Adipocyte (in vitro differentiated cells): ENCODE measurements around the gene STK11.

ENCODE experiments used
- DNase-seq: peaks from one replicate; pipeline ENCODE4 v3.0.0-alpha.2; 2015; ENCODE audit warnings: low read depth
- H3K27me3 ChIP-seq: replicated peaks from 2 replicates; pipeline ENCODE4 v1.7.0; 2013; ENCODE audit warnings: mild to moderate bottlenecking, low read length, moderate library complexity; ENCODE audit not compliant: control insufficient read depth, insufficient read depth
- H3K36me3 ChIP-seq: 2 replicates; pipeline ENCODE4 v1.7.0; 2013; ENCODE audit warnings: low read length, mild to moderate bottlenecking, moderate library complexity; ENCODE audit not compliant: control insufficient read depth, insufficient read depth, severe bottlenecking
- H3K4me1 ChIP-seq: 2 replicates; pipeline ENCODE4 v1.7.0; 2013; ENCODE audit warnings: mild to moderate bottlenecking, low read length, moderate library complexity; ENCODE audit not compliant: control insufficient read depth, insufficient read depth
- H3K4me3 ChIP-seq: 2 replicates; pipeline ENCODE4 v1.7.0; 2013; ENCODE audit warnings: mild to moderate bottlenecking, low read length, moderate library complexity
- H3K9ac ChIP-seq: 2 replicates; pipeline ENCODE4 v1.7.0; 2013; ENCODE audit warnings: mild to moderate bottlenecking, low read length, moderate library complexity
- H3K9me3 ChIP-seq: 2 replicates; pipeline ENCODE4 v1.7.0; 2013; ENCODE audit warnings: mild to moderate bottlenecking, low read length, moderate library complexity; ENCODE audit not compliant: control insufficient read depth

STK11 gene

GRCh38 chr19:1258707-1259205 is 53.2 kb downstream of the STK11 start:
- Histone ChIP-seq H3K9me3 (no peaks in the 10 kb centered on the region), H3K27me3 (no peaks in the 10 kb centered on the region), H3K4me1 (peaks cover 68% of the 10 kb centered on the region), H3K4me3 (peak overlapping the region; percentile 15), H3K9ac (peak overlapping the region; percentile 55), H3K36me3 (peaks cover 48% of the 10 kb centered on the region)
- DNase-seq, result no peak

GRCh38 chr19:1259206-1259875 is 53.8 kb downstream of the STK11 start:
- peak; percentile 52 for DNase-seq
- H3K36me3 ChIP-seq, result peaks cover 42% of the 10 kb centered on the region
- H3K9me3 ChIP-seq, result no peaks in the 10 kb centered on the region
- peaks cover 62% of the 10 kb centered on the region for H3K4me1 ChIP-seq
- H3K27me3 ChIP-seq, result no peaks in the 10 kb centered on the region
- peak overlapping the region; percentile 55 for H3K9ac ChIP-seq
- H3K4me3 ChIP-seq, result peak overlapping the region; percentile 15

- no peak for DNase-seq
- H3K4me1 ChIP-seq, result peaks cover 58% of the 10 kb centered on the region
- H3K27me3 ChIP-seq, result no peaks in the 10 kb centered on the region
- H3K4me3 ChIP-seq, result no peak overlapping the region
- no peaks in the 10 kb centered on the region for H3K9me3 ChIP-seq
- peaks cover 34% of the 10 kb centered on the region for H3K36me3 ChIP-seq
- peak overlapping the region; percentile 55 for H3K9ac ChIP-seq
Measured at GRCh38 chr19:1259876-1260748, 54.5 kb downstream of the STK11 start.

DNA sequence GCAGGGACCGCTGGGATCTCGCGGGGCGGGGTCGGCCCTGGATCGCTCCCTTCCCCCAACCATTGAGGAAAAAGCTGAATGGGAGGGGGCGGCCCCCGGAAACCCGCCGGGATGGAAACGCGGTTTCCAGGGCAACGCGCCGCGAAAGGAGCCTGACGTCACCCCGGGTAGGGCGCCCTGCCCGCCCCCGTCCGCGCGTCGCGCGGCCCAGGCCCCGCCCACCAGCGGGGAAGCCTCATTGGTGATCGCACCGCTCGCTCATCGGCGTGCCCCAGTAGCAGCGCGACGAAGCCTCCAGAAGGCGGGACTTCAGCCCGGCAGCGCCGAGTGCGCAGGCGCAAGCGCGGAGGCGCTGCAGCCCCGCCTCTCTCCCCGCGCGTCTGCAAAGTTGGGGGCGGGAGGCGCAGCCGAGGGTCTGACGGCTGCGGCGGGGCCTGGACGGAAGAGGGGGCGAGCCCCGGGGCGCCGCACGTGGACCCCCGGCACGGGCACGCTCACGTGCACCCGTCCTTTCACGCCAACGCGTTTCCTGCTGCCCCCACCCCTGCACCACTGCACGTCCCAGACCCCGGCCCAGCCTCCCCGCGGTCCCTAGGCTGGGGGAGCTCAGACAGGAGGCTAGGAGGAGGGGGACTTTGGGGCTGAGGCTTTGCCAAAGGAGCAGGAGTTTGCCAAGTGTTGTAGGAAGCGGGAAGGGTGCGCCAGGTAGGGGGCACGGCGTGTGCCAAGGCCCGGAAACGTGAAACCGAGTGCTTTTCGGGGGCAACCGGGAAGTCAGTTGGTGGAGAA is 55.4 kb downstream of the STK11 start:
- H3K4me1 ChIP-seq, result peaks cover 56% of the 10 kb centered on the region
- H3K36me3 ChIP-seq, result peaks cover 26% of the 10 kb centered on the region
- H3K27me3 ChIP-seq, result no peaks in the 10 kb centered on the region
- DNase-seq, result peak; percentile 99
- H3K4me3 ChIP-seq, result peak overlapping the region; percentile 83
- H3K9ac ChIP-seq, result peak overlapping the region; percentile 90
- H3K9me3 ChIP-seq, result no peaks in the 10 kb centered on the region

DNA sequence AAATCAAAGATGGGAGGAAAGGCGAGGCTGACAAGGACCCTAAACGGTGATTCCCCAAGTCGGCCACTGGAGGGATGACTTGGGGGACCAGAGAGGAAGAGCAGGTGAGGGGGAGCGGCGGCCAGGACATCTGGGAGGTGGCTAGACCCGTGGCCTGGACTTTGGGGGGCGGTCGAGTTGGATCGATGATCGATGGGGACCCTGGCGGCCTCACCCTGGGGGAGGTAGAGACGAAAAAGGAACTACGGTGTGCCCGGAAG is 55.9 kb downstream of the STK11 start:
- Histone ChIP-seq H3K4me1 (peaks cover 59% of the 10 kb centered on the region), H3K9me3 (no peaks in the 10 kb centered on the region), H3K4me3 (peak overlapping the region; percentile 83), H3K9ac (peak overlapping the region; percentile 90), H3K27me3 (no peaks in the 10 kb centered on the region), H3K36me3 (peaks cover 21% of the 10 kb centered on the region)
- peak; percentile 39 for DNase-seq

GRCh38 chr19:1261798-1262622 is 56.4 kb downstream of the STK11 start:
- H3K27me3 ChIP-seq, result no peaks in the 10 kb centered on the region
- no peaks in the 10 kb centered on the region for H3K9me3 ChIP-seq
- H3K36me3 ChIP-seq, result peaks cover 16% of the 10 kb centered on the region
- peak overlapping the region; percentile 90 for H3K9ac ChIP-seq
- H3K4me1 ChIP-seq, result peaks cover 55% of the 10 kb centered on the region
- peak overlapping the region; percentile 83 for H3K4me3 ChIP-seq
- peak; percentile 64 for DNase-seq

DNA sequence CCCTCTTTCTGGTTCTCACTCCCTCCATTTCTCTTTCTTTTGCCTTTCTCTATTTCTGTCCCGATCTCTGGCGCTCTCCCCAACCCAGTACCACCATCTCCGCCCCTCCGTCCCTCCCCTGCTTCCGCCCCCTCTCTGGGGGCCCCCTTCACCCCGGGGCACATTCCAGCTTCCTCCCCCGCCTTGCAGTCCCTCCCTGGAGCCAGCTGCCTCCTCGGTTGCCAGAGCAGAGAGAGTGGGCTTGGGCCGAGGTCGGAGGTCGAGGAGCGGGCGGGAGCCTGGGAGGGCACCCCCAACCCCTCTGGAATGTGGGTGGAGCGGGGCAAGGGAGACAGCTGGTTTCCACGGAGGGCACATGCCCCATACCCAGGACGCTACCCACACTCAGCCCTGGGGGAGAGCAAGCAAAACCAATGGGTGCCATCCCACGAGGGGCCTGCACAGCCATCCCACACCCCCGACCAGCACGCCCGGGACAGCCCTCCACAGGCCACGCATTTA is 57.1 kb downstream of the STK11 start:
- no peaks in the 10 kb centered on the region for H3K27me3 ChIP-seq
- DNase-seq, result peak; percentile 61
- H3K9ac ChIP-seq, result peak overlapping the region; percentile 90
- H3K4me1 ChIP-seq, result peaks cover 55% of the 10 kb centered on the region
- H3K9me3 ChIP-seq, result no peaks in the 10 kb centered on the region
- H3K36me3 ChIP-seq, result peaks cover 9% of the 10 kb centered on the region
- no peak overlapping the region for H3K4me3 ChIP-seq

DNA sequence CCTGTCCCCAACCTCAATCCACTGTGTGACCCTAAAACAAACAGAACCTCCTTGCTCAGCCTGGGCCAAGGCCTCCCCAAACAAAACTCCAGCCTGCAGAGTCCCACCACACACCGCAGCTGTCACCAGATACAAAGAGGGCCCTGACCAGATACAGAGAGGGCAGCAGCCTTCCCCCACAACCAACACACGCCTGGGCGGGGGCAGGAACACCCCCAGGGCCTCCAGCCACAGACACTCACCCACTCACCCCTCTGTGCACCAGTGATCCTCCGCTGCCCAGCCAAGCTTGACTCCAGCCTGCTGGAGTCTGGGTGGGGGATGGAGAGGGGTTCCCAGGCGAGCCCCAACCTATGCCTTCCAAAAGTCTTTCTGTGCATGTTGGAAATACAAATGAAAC is 57.6 kb downstream of the STK11 start:
- Histone ChIP-seq H3K9me3 (no peaks in the 10 kb centered on the region), H3K4me1 (peaks cover 55% of the 10 kb centered on the region), H3K4me3 (no peak overlapping the region), H3K9ac (no peak overlapping the region), H3K36me3 (peaks cover 4% of the 10 kb centered on the region), H3K27me3 (no peaks in the 10 kb centered on the region)
- no peak for DNase-seq

DNA sequence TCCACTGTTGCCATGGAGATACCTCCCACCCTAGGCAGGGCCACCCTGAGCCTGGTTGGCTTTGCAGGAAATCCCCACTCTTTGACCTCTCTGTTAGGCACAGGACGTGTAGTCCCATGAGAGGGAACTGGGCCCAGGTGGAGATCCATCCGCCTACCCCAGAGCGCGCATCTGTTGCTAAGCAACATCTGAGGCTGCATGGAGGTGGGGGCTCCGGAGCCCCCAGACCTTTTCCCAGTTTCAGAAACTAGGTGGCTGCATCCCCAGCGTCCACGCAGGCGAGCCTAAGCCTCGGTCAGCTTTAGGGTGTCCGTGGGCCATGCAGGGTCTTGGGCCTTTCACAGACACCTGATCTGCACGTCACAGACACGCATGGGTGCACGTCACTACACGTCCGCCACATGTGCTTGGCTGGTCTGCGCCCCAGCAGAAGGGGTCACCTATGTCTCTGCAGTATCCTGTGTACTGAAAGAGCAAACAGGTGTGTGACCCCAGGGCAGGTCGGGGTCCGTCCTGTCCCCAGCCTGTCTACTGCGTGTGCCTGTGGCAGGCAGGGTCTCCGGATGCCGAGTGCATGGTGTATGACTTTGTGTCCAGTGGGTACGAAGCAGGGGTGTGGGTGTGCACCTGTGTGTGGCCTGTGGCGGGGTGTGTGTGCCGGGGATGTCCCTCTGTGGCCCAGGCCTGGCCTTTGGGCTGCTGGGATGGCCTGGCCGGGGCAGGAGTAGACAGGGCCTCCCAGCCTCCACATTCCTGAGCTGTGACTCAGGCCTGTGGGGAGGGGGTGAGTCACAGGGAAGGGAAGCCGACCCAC is 59.4 kb downstream of the STK11 start:
- peak; percentile 90 for DNase-seq
- peaks cover 52% of the 10 kb centered on the region for H3K4me1 ChIP-seq
- H3K36me3 ChIP-seq, result no peaks in the 10 kb centered on the region
- peak overlapping the region; percentile 40 for H3K9ac ChIP-seq
- H3K27me3 ChIP-seq, result no peaks in the 10 kb centered on the region
- H3K4me3 ChIP-seq, result no peak overlapping the region
- H3K9me3 ChIP-seq, result no peaks in the 10 kb centered on the region

- no peaks in the 10 kb centered on the region for H3K27me3 ChIP-seq
- H3K9me3 ChIP-seq, result no peaks in the 10 kb centered on the region
- peak overlapping the region; percentile 90 for H3K9ac ChIP-seq
- peaks cover 53% of the 10 kb centered on the region for H3K4me1 ChIP-seq
- peak; percentile 88 for DNase-seq
- peaks cover under 1% of the 10 kb centered on the region for H3K36me3 ChIP-seq
- peak overlapping the region; percentile 76 for H3K4me3 ChIP-seq
Measured at GRCh38 chr19:1265615-1266128, 60.1 kb downstream of the STK11 start.
